Neuronal stem cell (in vitro differentiated cells): ENCODE results near the gene MTFP1.

Source experiments
- DNase-seq: peaks from one replicate; pipeline ENCODE4 v3.0.0-alpha.2; 2013; ENCODE audit warnings: low spot score
- H2AFZ ChIP-seq: one replicate; pipeline ENCODE4 v1.6.1; 2013; ENCODE audit warnings: mild to moderate bottlenecking, low read length, inconsistent platforms
- H2AK5ac ChIP-seq: 2 replicates; pipeline ENCODE4 v1.6.1; 2013; ENCODE audit warnings: low read depth, mild to moderate bottlenecking, inconsistent platforms, low read length, moderate library complexity, mixed read lengths
- H2BK120ac ChIP-seq: 2 replicates; pipeline ENCODE4 v1.6.1; 2013; ENCODE audit warnings: low read depth, mild to moderate bottlenecking, inconsistent platforms, low read length, moderate library complexity, mixed read lengths
- H2BK12ac ChIP-seq: one replicate; pipeline ENCODE4 v1.6.1; 2013; ENCODE audit warnings: low read length, inconsistent platforms
- H2BK15ac ChIP-seq: 2 replicates; pipeline ENCODE4 v1.6.1; 2013; ENCODE audit warnings: mild to moderate bottlenecking, low read length, inconsistent platforms, mixed read lengths
- H2BK5ac ChIP-seq: one replicate; pipeline ENCODE4 v1.6.1; 2013; ENCODE audit warnings: inconsistent platforms, mild to moderate bottlenecking, low read length, moderate library complexity
- H3K14ac ChIP-seq: one replicate; pipeline ENCODE4 v1.6.1; 2013; ENCODE audit warnings: low read length, inconsistent platforms
- H3K18ac ChIP-seq: 2 replicates; pipeline ENCODE4 v1.6.1; 2013; ENCODE audit warnings: low read length, inconsistent platforms
- H3K23ac ChIP-seq: 2 replicates; pipeline ENCODE4 v1.6.1; 2013; ENCODE audit warnings: low read depth, mild to moderate bottlenecking, mixed read lengths, low read length, inconsistent platforms; ENCODE audit not compliant: poor library complexity
- H3K27ac ChIP-seq: replicated peaks from 3 replicates; pipeline ENCODE4 v1.5.1; 2013; ENCODE audit warnings: low read length, inconsistent platforms
- H3K27me3 ChIP-seq, 3 experiments: 2 replicates each; pipeline ENCODE4 v1.6.1; 2013; ENCODE audit warnings: low read length in 3 of 3, mild to moderate bottlenecking in 2 of 3, inconsistent platforms in 1 of 3, low read depth in 1 of 3, mixed read lengths in 1 of 3, moderate library complexity in 1 of 3; ENCODE audit not compliant: control insufficient read depth in 3 of 3, insufficient read depth in 3 of 3
- H3K36me3 ChIP-seq, 2 donors: replicated peaks in 1 of 2; 2 replicates each; pipeline ENCODE4 v1.6.1; 2013; ENCODE audit warnings: low read length in 2 of 2; ENCODE audit not compliant: control insufficient read depth in 2 of 2, insufficient read depth in 2 of 2
- H3K4ac ChIP-seq: 2 replicates; pipeline ENCODE4 v1.6.1; 2013; ENCODE audit warnings: inconsistent platforms, mild to moderate bottlenecking, low read length, moderate library complexity
- H3K4me1 ChIP-seq, 2 donors: 1 replicate in 1 of 2; 2 replicates in 1 of 2; pipeline ENCODE4 v1.6.1; 2013; ENCODE audit warnings: low read length in 2 of 2, low read depth in 1 of 2; ENCODE audit not compliant: control insufficient read depth in 2 of 2, insufficient read depth in 1 of 2
- H3K4me2 ChIP-seq: one replicate; pipeline ENCODE4 v1.6.1; 2013; ENCODE audit warnings: mild to moderate bottlenecking, low read length, inconsistent platforms; ENCODE audit not compliant: insufficient read depth, poor library complexity, severe bottlenecking
- H3K4me3 ChIP-seq, 2 donors: 2 replicates each; pipeline ENCODE4 v1.5.1; 2013; ENCODE audit warnings: low read length in 2 of 2, mild to moderate bottlenecking in 2 of 2, inconsistent platforms in 1 of 2, moderate library complexity in 1 of 2
- H3K79me1 ChIP-seq: one replicate; pipeline ENCODE4 v1.6.1; 2013; ENCODE audit warnings: low read depth, mild to moderate bottlenecking, inconsistent platforms, low read length, moderate library complexity
- H3K9ac ChIP-seq: one replicate; pipeline ENCODE4 v1.6.1; 2013; ENCODE audit warnings: mild to moderate bottlenecking, low read depth, low read length, inconsistent platforms; ENCODE audit not compliant: poor library complexity
- H3K9me3 ChIP-seq, 2 donors: replicated peaks in 1 of 2; 2 replicates each; pipeline versions ENCODE3 to v1.6.1; 2013; ENCODE audit warnings: low read length in 2 of 2, mild to moderate bottlenecking in 2 of 2, inconsistent platforms in 1 of 2, low read depth in 1 of 2, mixed read lengths in 1 of 2, moderate library complexity in 1 of 2; ENCODE audit not compliant: control insufficient read depth in 2 of 2, insufficient read depth in 1 of 2
- H4K8ac ChIP-seq: one replicate; pipeline ENCODE4 v1.6.1; 2013; ENCODE audit warnings: low read depth, mild to moderate bottlenecking, inconsistent platforms, low read length, moderate library complexity
- H4K91ac ChIP-seq: one replicate; pipeline ENCODE4 v1.6.1; 2013; ENCODE audit warnings: low read length, low read depth, mild to moderate bottlenecking, inconsistent platforms; ENCODE audit not compliant: poor library complexity
- WGBS, 2 donors: extraction: QIAGEN DNeasy Blood & Tissue Kit; methylation state at CpG; one replicate each; pipeline ENCODE4 v1.1.7; 2013; ENCODE audit warnings: missing lambda C conversion rate in 2 of 2, mixed read lengths in 1 of 2; ENCODE audit not compliant: insufficient read length in 2 of 2, insufficient replicate concordance in 1 of 2; ENCODE audit errors: extremely low coverage in 2 of 2; 5-methylcytosine and 5-hydroxymethylcytosine counted together

The MTFP1 gene

DNA sequence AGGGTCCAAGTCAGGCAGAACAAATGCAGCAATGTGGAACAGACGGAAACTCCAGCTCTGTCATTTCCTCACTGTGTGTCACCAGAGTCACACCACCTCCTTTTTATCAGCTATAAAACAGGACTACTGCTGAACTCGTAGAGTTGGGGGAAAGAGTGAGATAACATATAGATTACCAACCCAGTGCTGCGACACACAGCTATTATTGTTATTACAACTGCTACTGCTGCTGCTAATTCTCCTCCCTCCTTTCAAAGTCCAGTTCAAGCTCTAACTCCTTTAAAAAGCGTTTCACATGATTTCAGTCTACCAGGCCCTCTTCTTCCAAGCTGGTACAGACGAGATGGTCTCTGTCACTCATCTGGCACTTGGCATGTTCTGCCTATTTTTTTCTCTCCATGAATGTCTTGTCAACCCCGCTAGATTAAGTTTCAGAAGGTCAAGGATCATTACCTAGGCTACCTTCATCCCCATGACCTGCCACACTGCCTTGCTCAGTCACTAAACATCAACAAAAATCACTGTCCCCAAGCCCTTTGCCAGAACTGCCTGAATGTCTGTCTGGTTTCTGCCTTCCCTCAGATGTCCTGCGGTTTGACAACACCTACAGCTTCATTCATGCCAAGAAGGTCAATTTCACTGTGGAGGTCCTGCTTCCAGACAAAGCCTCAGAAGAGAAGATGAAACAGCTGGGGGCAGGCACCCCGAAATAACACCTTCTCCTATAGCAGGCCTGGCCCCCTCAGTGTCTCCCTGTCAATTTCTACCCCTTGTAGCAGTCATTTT lies 3.7 kb upstream of the MTFP1 start:
- H2AFZ ChIP-seq: no peak overlapping the region
- H2BK120ac ChIP-seq: no peak overlapping the region
- H3K23ac ChIP-seq: no peak overlapping the region
- DNase-seq: no peak
- no peak overlapping the region for H4K91ac ChIP-seq
- H2BK15ac ChIP-seq: no peak overlapping the region
- no peak overlapping the region for H3K9ac ChIP-seq
- H3K4ac ChIP-seq: no peak overlapping the region
- H2AK5ac ChIP-seq: no peak overlapping the region
- no peak overlapping the region for H2BK5ac ChIP-seq
- H3K9me3 ChIP-seq: no peaks in the 10 kb centered on the region
- peaks cover 2% of the 10 kb centered on the region for H3K79me1 ChIP-seq
- no peak overlapping the region for H3K18ac ChIP-seq
- no peak overlapping the region for H3K4me2 ChIP-seq
- H3K4me1 ChIP-seq: peaks cover 21 to 40% of the 10 kb centered on the region in 2 donors
- peaks cover 0 to 27% of the 10 kb centered on the region in 2 donors for H3K36me3 ChIP-seq
- no CpG with 5 or more reads among the region's 8 CpGs for WGBS, 2 donors
- no peak overlapping the region for H2BK12ac ChIP-seq
- no peak overlapping the region for H3K14ac ChIP-seq
- H4K8ac ChIP-seq: no peak overlapping the region
- H3K4me3 ChIP-seq: peak overlapping the region in 1 of 2 donors; percentile 84
- H3K27ac ChIP-seq: no peak overlapping the region
- no peaks in the 10 kb centered on the region for H3K27me3 ChIP-seq

- Histone ChIP-seq H2BK5ac (peak overlapping the region; percentile 76), H2BK15ac (peak overlapping the region; percentile 75), H3K36me3 (peaks cover 0 to 26% of the 10 kb centered on the region in 2 donors), H3K18ac (peak overlapping the region; percentile 95), H2BK12ac (no peak overlapping the region), H3K79me1 (peaks cover 2% of the 10 kb centered on the region), H3K23ac (peak overlapping the region; percentile 50), H3K14ac (no peak overlapping the region), H2AFZ (peak overlapping the region; percentile 85), H3K4ac (no peak overlapping the region), H3K4me1 (peaks cover 21 to 40% of the 10 kb centered on the region in 2 donors), H3K4me2 (peak overlapping the region; percentile 72), H4K91ac (no peak overlapping the region), H3K27ac (peak overlapping the region; percentile 90), H2BK120ac (no peak overlapping the region), H2AK5ac (peak overlapping the region; percentile 86), H4K8ac (no peak overlapping the region), H3K9ac (peak overlapping the region; percentile 87), H3K4me3 (peak overlapping the region; percentile 81 to 84), H3K9me3 (no peaks in the 10 kb centered on the region), H3K27me3 (no peaks in the 10 kb centered on the region)
- WGBS, 2 donors: no CpG with 5 or more reads among the region's 18 CpGs
- peak; percentile 56 for DNase-seq
Observed at GRCh38 chr22:30422481-30423300, 2.9 kb upstream of the MTFP1 start.

- no CpG with 5 or more reads among the region's 45 CpGs for WGBS, 2 donors
- peak overlapping the region; percentile 50 for H3K23ac ChIP-seq
- no peak overlapping the region for H4K8ac ChIP-seq
- H3K9ac ChIP-seq: peak overlapping the region; percentile 87
- peak overlapping the region; percentile 83 for H3K14ac ChIP-seq
- peak overlapping the region; percentile 76 for H2BK5ac ChIP-seq
- peak overlapping the region; percentile 86 for H2AK5ac ChIP-seq
- peaks cover 21 to 40% of the 10 kb centered on the region in 2 donors for H3K4me1 ChIP-seq
- peak overlapping the region; percentile 90 for H3K27ac ChIP-seq
- H2BK120ac ChIP-seq: peak overlapping the region; percentile 18
- H2BK12ac ChIP-seq: no peak overlapping the region
- H3K36me3 ChIP-seq: peaks cover under 1 to 25% of the 10 kb centered on the region in 2 donors
- peak overlapping the region; percentile 95 for H3K18ac ChIP-seq
- H3K9me3 ChIP-seq: no peaks in the 10 kb centered on the region
- DNase-seq: no peak
- no peak overlapping the region for H4K91ac ChIP-seq
- H3K27me3 ChIP-seq: no peaks in the 10 kb centered on the region
- H3K79me1 ChIP-seq: peaks cover 2% of the 10 kb centered on the region
- peak overlapping the region; percentile 81 to 84 for H3K4me3 ChIP-seq
- H2AFZ ChIP-seq: peak overlapping the region; percentile 85
- peak overlapping the region; percentile 41 for H3K4ac ChIP-seq
- H3K4me2 ChIP-seq: peak overlapping the region; percentile 72
- peak overlapping the region; percentile 75 for H2BK15ac ChIP-seq
Observed at GRCh38 chr22:30423301-30423958, 2.1 kb upstream of the MTFP1 start.
